CD8-positive, alpha-beta memory T cell (primary cell): ENCODE data around the gene ARFGAP2. TPM values are rescaled to one million over a fixed set of nuclear protein-coding genes. Genes with fewer than 3 reads are reported as not detected.
A peak's percentile ranks its signal among the peaks of the same experiment; 100 is the strongest.

Experiments
- CTCF ChIA-PET: fragments of 350-600 bp; sonication (Branson Sonifier 250); formaldehyde crosslinking; loops from one replicate; lab custom pipeline; 2021; ENCODE audit warnings: antibody characterized with exemption; lab: Charles Lee
- POLR2A ChIA-PET: fragments of 350-600 bp; sonication (Branson Sonifier 250); formaldehyde crosslinking; loops from one replicate; lab custom pipeline; 2021; ENCODE audit warnings: antibody characterized with exemption; lab: Charles Lee
- DNase-seq, 5 donors: peaks; one replicate each; pipeline versions ENCODE4 v3.0.0 to v3.0.0-alpha.2; 2020 to 2022; ENCODE audit warnings: mixed read lengths in 1 of 5
- H3K27ac ChIP-seq: one replicate; pipeline ENCODE4 v1.7.0; 2013; ENCODE audit warnings: low read depth, mild to moderate bottlenecking, low read length, moderate library complexity
- H3K27me3 ChIP-seq: 2 replicates; pipeline ENCODE4 v1.7.0; 2013; ENCODE audit warnings: low read length, mild to moderate bottlenecking; ENCODE audit not compliant: insufficient read depth, poor library complexity, severe bottlenecking
- H3K36me3 ChIP-seq: 2 replicates; pipeline ENCODE4 v1.7.0; 2013; ENCODE audit warnings: mild to moderate bottlenecking, low read length, moderate library complexity; ENCODE audit not compliant: insufficient read depth
- H3K4me1 ChIP-seq: 2 replicates; pipeline ENCODE4 v1.7.0; 2013; ENCODE audit warnings: mild to moderate bottlenecking, low read length, moderate library complexity; ENCODE audit not compliant: insufficient read depth
- H3K4me3 ChIP-seq: 2 replicates; pipeline ENCODE4 v1.7.0; 2013; ENCODE audit warnings: mild to moderate bottlenecking, low read length
- H3K9me3 ChIP-seq: 2 replicates; pipeline ENCODE4 v1.7.0; 2013; ENCODE audit warnings: mild to moderate bottlenecking, low read length
- H3K27ac Mint-ChIP-seq, 8 donors: one replicate each; pipeline ENCODE4 v1.8.0; 2020 to 2021; ENCODE audit warnings: mixed read lengths in 8 of 8, mild to moderate bottlenecking in 6 of 8, inconsistent platforms in 3 of 8, moderate library complexity in 3 of 8
- H3K27me3 Mint-ChIP-seq, 2 donors: one replicate each; pipeline ENCODE4 v1.8.0; 2020 to 2021; ENCODE audit warnings: mixed read lengths in 2 of 2, mild to moderate bottlenecking in 1 of 2, moderate library complexity in 1 of 2
- H3K36me3 Mint-ChIP-seq, 3 donors: one replicate each; pipeline ENCODE4 v1.8.0; 2020 to 2021; ENCODE audit warnings: mixed read lengths in 3 of 3, inconsistent platforms in 1 of 3, mild to moderate bottlenecking in 1 of 3
- H3K4me1 Mint-ChIP-seq, 3 donors: one replicate each; pipeline ENCODE4 v1.8.0; 2020 to 2021; ENCODE audit warnings: mixed read lengths in 3 of 3, inconsistent platforms in 1 of 3, mild to moderate bottlenecking in 1 of 3
- H3K4me3 Mint-ChIP-seq, 7 donors: one replicate each; pipeline ENCODE4 v1.8.0; 2020 to 2021; ENCODE audit warnings: mixed read lengths in 7 of 7, mild to moderate bottlenecking in 6 of 7, moderate library complexity in 4 of 7, inconsistent platforms in 2 of 7
- H3K9me3 Mint-ChIP-seq, 5 donors: one replicate each; pipeline ENCODE4 v1.8.0; 2020 to 2022; ENCODE audit warnings: mixed read lengths in 5 of 5, mild to moderate bottlenecking in 3 of 5, moderate library complexity in 2 of 5, inconsistent platforms in 1 of 5
- polyA plus RNA-seq: library from polyadenylated mRNA; unstranded; fragments of 300-500 nt; fragmentation: Illumina TruSeq; gene quantifications from one replicate; pipeline ENCODE4 v1.2.3, GENCODE V29; 2021
- total RNA-seq, 2 experiments: library from RNA; stranded (reverse); gene quantifications; one replicate each; pipeline ENCODE4 v1.2.3, GENCODE V29; 2021

Gene ARFGAP2
- total and polyA plus RNA-seq, 3 experiments from 2014 or later, result 90.6 to 104 (median 100) TPM

- ChIA-PET POLR2A (interaction anchor here (0.8 kb wide), 1 partner anchor 32 kb away, joined by 3 read pairs; no protein-coding TSS in a partner anchor), CTCF (interaction anchor here (2.7 kb wide), 1 partner anchor 89 kb away, joined by 6 read pairs; no protein-coding TSS in a partner anchor)
- no peak for DNase-seq
- peaks cover 22% of the 10 kb centered on the region for H3K27me3 ChIP-seq
- Mint-ChIP-seq H3K9me3 (no peaks in the 10 kb centered on the region), H3K4me1 (peaks cover 11 to 20% (median 11%) of the 10 kb centered on the region in 3 donors), H3K27me3 (peaks cover 18 to 19% of the 10 kb centered on the region in 2 donors), H3K27ac (peak overlapping the region in 1 of 8 donors; percentile 32), H3K4me3 (no peak overlapping the region), H3K36me3 (no peaks in the 10 kb centered on the region)
- H3K9me3 ChIP-seq, result no peaks in the 10 kb centered on the region
- no peak overlapping the region for H3K4me3 ChIP-seq
- peaks cover 21% of the 10 kb centered on the region for H3K4me1 ChIP-seq
- no peaks in the 10 kb centered on the region for H3K36me3 ChIP-seq
- no peak overlapping the region for H3K27ac ChIP-seq
Measured at GRCh38 chr11:47182380-47182779, 5.7 kb upstream of the ARFGAP2 start.

GRCh38 chr11:47181271-47181670 lies 4.6 kb upstream of the ARFGAP2 start:
- no peak overlapping the region for H3K4me3 ChIP-seq
- no peak overlapping the region for H3K4me3 Mint-ChIP-seq
- peaks cover 14 to 21% of the 10 kb centered on the region in 2 donors for H3K27me3 Mint-ChIP-seq
- ChIA-PET POLR2A (no interaction called here), CTCF (interaction anchor here (1.1 to 2.7 kb wide), 3 partner anchors 30 to 90 kb away, joined by 3 to 6 read pairs (median 5); partner anchors contain the start of gene DDB2)
- H3K9me3 Mint-ChIP-seq, result peaks cover 0 to 2% (median 0%) of the 10 kb centered on the region in 5 donors
- peaks cover 9 to 19% (median 9%) of the 10 kb centered on the region in 3 donors for H3K4me1 Mint-ChIP-seq
- H3K36me3 ChIP-seq, result no peaks in the 10 kb centered on the region
- H3K4me1 ChIP-seq, result peaks cover 14% of the 10 kb centered on the region
- no peak overlapping the region for H3K27ac Mint-ChIP-seq
- H3K27ac ChIP-seq, result no peak overlapping the region
- no peaks in the 10 kb centered on the region for H3K9me3 ChIP-seq
- DNase-seq, result no peak
- peaks cover 19% of the 10 kb centered on the region for H3K27me3 ChIP-seq
- peaks cover 0 to 9% (median 0%) of the 10 kb centered on the region in 3 donors for H3K36me3 Mint-ChIP-seq

- Histone ChIP-seq H3K27ac (no peak overlapping the region), H3K4me3 (no peak overlapping the region), H3K9me3 (no peaks in the 10 kb centered on the region), H3K4me1 (peaks cover 19% of the 10 kb centered on the region), H3K36me3 (peaks cover under 1% of the 10 kb centered on the region), H3K27me3 (peaks cover 13% of the 10 kb centered on the region)
- peaks cover 14 to 21% of the 10 kb centered on the region in 2 donors for H3K27me3 Mint-ChIP-seq
- H3K9me3 Mint-ChIP-seq, result peaks cover 0 to 4% (median 0%) of the 10 kb centered on the region in 5 donors
- H3K4me3 Mint-ChIP-seq, result no peak overlapping the region
- CTCF ChIA-PET, result interaction anchor here (0.9 to 3.7 kb wide), 6 partner anchors 19 to 232 kb away, joined by 3 to 18 read pairs (median 4); partner anchors contain the start of gene DDB2
- POLR2A ChIA-PET, result interaction anchor here (1.0 kb wide), 2 partner anchors 35 to 68 kb away, joined by 3 read pairs; partner anchors contain the start of genes ACP2 and DDB2
- no peak for DNase-seq
- H3K27ac Mint-ChIP-seq, result no peak overlapping the region
- peaks cover 17 to 28% (median 20%) of the 10 kb centered on the region in 3 donors for H3K4me1 Mint-ChIP-seq
- peaks cover 0 to 19% (median 0%) of the 10 kb centered on the region in 3 donors for H3K36me3 Mint-ChIP-seq
Measured at GRCh38 chr11:47180006-47180787, 3.5 kb upstream of the ARFGAP2 start.

DNA sequence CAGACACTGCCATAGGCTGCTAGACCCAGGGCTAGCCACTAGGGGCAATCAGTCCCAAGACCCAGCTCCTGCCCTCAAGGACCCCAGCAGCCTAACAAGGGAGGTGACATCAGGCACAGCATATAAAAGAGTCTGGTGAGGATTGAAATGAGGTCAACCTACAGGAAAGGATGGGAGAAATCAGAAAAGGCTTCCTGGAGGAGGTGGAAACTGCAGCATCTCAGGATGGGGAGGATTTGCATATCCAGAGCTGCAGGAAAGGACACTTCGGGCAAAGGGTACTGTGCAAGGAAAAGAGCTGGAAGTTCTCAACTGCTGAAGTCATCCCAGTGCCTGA lies 2.9 kb upstream of the ARFGAP2 start:
- Histone ChIP-seq H3K4me1 (peaks cover 22% of the 10 kb centered on the region), H3K36me3 (peaks cover 6% of the 10 kb centered on the region), H3K4me3 (no peak overlapping the region), H3K27ac (no peak overlapping the region), H3K27me3 (peaks cover 9% of the 10 kb centered on the region), H3K9me3 (no peaks in the 10 kb centered on the region)
- H3K36me3 Mint-ChIP-seq, result peaks cover 0 to 25% (median 0%) of the 10 kb centered on the region in 3 donors
- H3K4me1 Mint-ChIP-seq, result peaks cover 17 to 34% (median 23%) of the 10 kb centered on the region in 3 donors
- peak in 2 of 5 donors; percentile 19 to 39 for DNase-seq
- H3K27me3 Mint-ChIP-seq, result peaks cover 10 to 21% of the 10 kb centered on the region in 2 donors
- ChIA-PET CTCF (interaction anchor here (0.9 to 3.7 kb wide), 5 partner anchors 19 to 274 kb away, joined by 3 to 18 read pairs (median 3); no protein-coding TSS in a partner anchor), POLR2A (interaction anchor here (1.0 kb wide), 2 partner anchors 35 to 69 kb away, joined by 3 read pairs; partner anchors contain the start of genes ACP2 and DDB2)
- peak overlapping the region in 2 of 8 donors; percentile 75 to 87 for H3K27ac Mint-ChIP-seq
- H3K9me3 Mint-ChIP-seq, result peaks cover 0 to 4% (median 0%) of the 10 kb centered on the region in 5 donors
- H3K4me3 Mint-ChIP-seq, result peak overlapping the region in 1 of 7 donors; percentile 36

DNA sequence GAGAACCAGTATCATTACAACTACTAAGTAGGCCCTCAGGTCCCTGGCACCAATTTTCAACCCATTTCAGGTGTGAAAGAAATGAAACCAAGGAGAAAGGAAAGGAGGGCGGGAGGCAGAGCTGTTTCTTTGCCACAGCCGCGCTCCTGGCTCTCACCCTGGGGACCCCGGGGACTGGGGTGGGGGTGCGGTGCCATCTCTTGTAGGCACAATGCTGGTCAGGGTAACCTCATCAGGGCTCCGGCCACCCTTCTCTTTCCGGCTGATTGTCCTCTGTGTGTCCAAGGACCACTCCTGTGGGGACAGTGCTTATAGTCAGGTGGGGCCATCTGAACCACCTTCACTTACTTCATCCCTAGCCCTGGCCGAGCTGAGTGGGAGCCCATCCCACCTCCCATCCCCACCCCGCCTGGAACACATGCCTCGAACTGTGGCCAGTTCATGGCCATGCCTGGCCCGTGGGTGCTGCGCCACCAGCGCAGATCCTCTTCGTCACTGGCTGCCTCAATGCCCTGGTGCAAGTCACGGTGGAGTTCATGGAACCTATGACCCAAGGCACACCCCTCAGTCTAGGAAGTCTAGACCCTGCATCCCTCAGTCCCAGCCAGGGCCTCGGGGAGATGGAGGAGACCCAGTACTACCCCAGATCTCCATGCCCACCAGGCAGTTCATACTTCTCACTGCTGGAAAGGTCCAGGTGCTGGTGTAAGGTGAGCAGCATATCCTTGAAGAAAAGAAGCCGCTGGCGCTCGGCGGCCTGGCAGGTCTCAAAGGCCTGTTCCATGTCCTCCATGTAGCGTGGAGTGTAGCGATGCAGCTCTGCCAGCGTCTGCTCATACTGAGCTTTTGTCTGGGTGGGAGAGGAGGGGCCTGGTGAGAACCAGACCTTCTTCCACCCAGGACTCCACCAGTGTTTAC lies 2.3 kb upstream of the ARFGAP2 start:
- Mint-ChIP-seq H3K9me3 (peaks cover 0 to 4% (median 0%) of the 10 kb centered on the region in 5 donors), H3K27me3 (peaks cover 4 to 18% of the 10 kb centered on the region in 2 donors), H3K36me3 (peaks cover 0 to 26% (median 0%) of the 10 kb centered on the region in 3 donors), H3K4me3 (peak overlapping the region in 2 of 7 donors; percentile 36 to 66), H3K27ac (peak overlapping the region in 5 of 8 donors; percentile 52 to 87 (median 75)), H3K4me1 (peaks cover 18 to 37% (median 25%) of the 10 kb centered on the region in 3 donors)
- Histone ChIP-seq H3K4me3 (no peak overlapping the region), H3K9me3 (no peaks in the 10 kb centered on the region), H3K27ac (no peak overlapping the region), H3K36me3 (peaks cover 8% of the 10 kb centered on the region), H3K4me1 (peaks cover 22% of the 10 kb centered on the region), H3K27me3 (peaks cover 3% of the 10 kb centered on the region)
- ChIA-PET POLR2A (interaction anchor here (1.0 to 2.4 kb wide), 3 partner anchors 36 to 69 kb away, joined by 3 to 15 read pairs (median 3); partner anchors contain the start of genes ACP2 and DDB2), CTCF (interaction anchor here (0.9 to 3.7 kb wide), 15 partner anchors 8 to 275 kb away, joined by 3 to 21 read pairs (median 5); partner anchors contain the start of genes ACP2, DDB2, MADD and PACSIN3)
- no peak for DNase-seq

DNA sequence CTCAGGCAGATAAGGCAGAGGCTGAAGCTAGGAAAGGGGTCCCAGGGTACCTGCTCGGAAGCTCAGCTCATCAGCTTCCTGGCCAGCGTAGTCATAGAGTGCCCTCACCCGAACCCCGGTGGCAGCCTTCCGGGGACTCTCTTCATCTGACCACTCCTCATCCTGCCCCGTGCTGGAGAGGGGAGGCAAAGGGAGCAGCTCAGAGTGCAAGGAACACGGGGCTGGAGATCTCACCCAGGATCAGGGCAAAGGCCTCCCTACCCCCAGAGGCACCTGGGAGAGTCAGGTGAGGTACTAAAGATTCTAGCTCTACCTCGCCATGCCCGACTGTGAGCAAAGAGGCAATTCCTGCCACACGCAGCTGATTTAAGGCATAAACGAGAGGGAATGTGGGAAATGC lies 1.6 kb upstream of the ARFGAP2 start:
- POLR2A ChIA-PET, result interaction anchor here (1.7 to 2.4 kb wide), 2 partner anchors 37 to 92 kb away, joined by 7 to 15 read pairs; partner anchors contain the start of genes DDB2 and MADD
- Histone ChIP-seq H3K36me3 (peaks cover 14% of the 10 kb centered on the region), H3K27me3 (peaks cover 2% of the 10 kb centered on the region), H3K9me3 (no peaks in the 10 kb centered on the region), H3K27ac (peak overlapping the region; percentile 82), H3K4me3 (no peak overlapping the region), H3K4me1 (peaks cover 22% of the 10 kb centered on the region)
- H3K9me3 Mint-ChIP-seq, result peaks cover 0 to 4% (median 0%) of the 10 kb centered on the region in 5 donors
- H3K4me1 Mint-ChIP-seq, result peaks cover 21 to 44% (median 32%) of the 10 kb centered on the region in 3 donors
- peaks cover 0 to 33% (median 3%) of the 10 kb centered on the region in 3 donors for H3K36me3 Mint-ChIP-seq
- CTCF ChIA-PET, result interaction anchor here (0.8 to 3.7 kb wide), 19 partner anchors 9 to 276 kb away, joined by 3 to 21 read pairs (median 5); partner anchors contain the start of genes ACP2, DDB2, MADD and PACSIN3
- H3K27ac Mint-ChIP-seq, result peak overlapping the region in 2 of 8 donors; percentile 98 to 99
- no peak overlapping the region for H3K4me3 Mint-ChIP-seq
- no peak for DNase-seq
- H3K27me3 Mint-ChIP-seq, result peaks cover under 1 to 14% of the 10 kb centered on the region in 2 donors
